ENCODE data around the gene INSC.

- TF ChIP-seq CTCF (IDR thresholded peaks at IDR 0.05; ENCODE audit: poor library complexity) (no peak), EZH2phosphoT487 (IDR thresholded peaks at IDR 0.05; ENCODE audit: low read depth, severe bottlenecking, unreplicated experiment) (no peak)
These were observed 82.0 kb downstream of the INSC start for GRCh38 chr11:15196704-15197103.
